ENCODE results near the gene STK32C.
"Not testable (repeated sequence)": the region's sequence is repeated elsewhere in the genome, so short reads cannot be mapped to it uniquely, and the experiment has no call there.

STK32C gene

GRCh38 chr10:132336919-132337407 lies 29.2 kb upstream of the STK32C start:
- peak; percentile 46 for DNase-seq

- DNase-seq = peak; percentile 51
Measured at GRCh38 chr10:132336064-132336746, 28.5 kb upstream of the STK32C start.

GRCh38 chr10:132335189-132336063 lies 27.7 kb upstream of the STK32C start:
- peak; percentile 100 for DNase-seq

- DNase-seq = no peak
Measured at GRCh38 chr10:132334631-132335188, 27.0 kb upstream of the STK32C start.

- no peak for DNase-seq
Measured at GRCh38 chr10:132333386-132333785, 25.6 kb upstream of the STK32C start.

GRCh38 chr10:132332433-132332754 lies 24.6 kb upstream of the STK32C start:
- DNase-seq = peak; percentile 88

- peak; percentile 94 for DNase-seq
Measured at GRCh38 chr10:132331601-132332432, 24.1 kb upstream of the STK32C start, which contains the start of gene LRRC27. TSS of gene LRRC27 (plus strand) at chr10:132332193. CDS start at chr10:132333525, 1,332 bp downstream.

GRCh38 chr10:132330486-132330833 lies 22.7 kb upstream of the STK32C start:
- DNase-seq = no peak

GRCh38 chr10:132329565-132330485 lies 22.1 kb upstream of the STK32C start:
- peak; percentile 66 for DNase-seq

- DNase-seq = no peak
Measured at GRCh38 chr10:132328738-132329137, 21.0 kb upstream of the STK32C start.

- DNase-seq = no peak
Measured at GRCh38 chr10:132328106-132328505, 20.4 kb upstream of the STK32C start.

- no peak for DNase-seq
Measured at GRCh38 chr10:132326925-132327324, 19.2 kb upstream of the STK32C start.

GRCh38 chr10:132326344-132326889 lies 18.7 kb upstream of the STK32C start:
- DNase-seq = no peak

GRCh38 chr10:132324186-132324585 lies 16.4 kb upstream of the STK32C start:
- no peak for DNase-seq

- DNase-seq = peak; percentile 82
Measured at GRCh38 chr10:132322586-132323048, 14.9 kb upstream of the STK32C start.

GRCh38 chr10:132321726-132322125 lies 14.0 kb upstream of the STK32C start:
- DNase-seq = no peak

- no peak for DNase-seq
Measured at GRCh38 chr10:132320654-132321469, 13.1 kb upstream of the STK32C start.

GRCh38 chr10:132319853-132320653 lies 12.3 kb upstream of the STK32C start:
- peak; percentile 91 for DNase-seq

GRCh38 chr10:132317477-132317876 lies 9.7 kb upstream of the STK32C start:
- not testable (repeated sequence) for DNase-seq

Data from MV-4-11 (cell line).